Head of caudate nucleus (tissue), 42 donors: Measurements from ENCODE around the gene FGF21.
"Not testable (repeated sequence)": the region's sequence is repeated elsewhere in the genome, so short reads cannot be mapped to it uniquely, and the experiment has no call there.

Experiments used
- DNase-seq, 42 donors: peaks; one replicate each; pipeline versions ENCODE4 v3.0.0 to v3.0.0-alpha.2; 2020 to 2021; ENCODE audit warnings: mixed read lengths in 7 of 42
- intact Hi-C: fragments of 100-400 bp; cut with DNase I; formaldehyde crosslinking; loops from one replicate; pipeline ENCODE4 v1.15.0; 2022

The FGF21 gene, protein sequence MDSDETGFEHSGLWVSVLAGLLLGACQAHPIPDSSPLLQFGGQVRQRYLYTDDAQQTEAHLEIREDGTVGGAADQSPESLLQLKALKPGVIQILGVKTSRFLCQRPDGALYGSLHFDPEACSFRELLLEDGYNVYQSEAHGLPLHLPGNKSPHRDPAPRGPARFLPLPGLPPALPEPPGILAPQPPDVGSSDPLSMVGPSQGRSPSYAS

DNA sequence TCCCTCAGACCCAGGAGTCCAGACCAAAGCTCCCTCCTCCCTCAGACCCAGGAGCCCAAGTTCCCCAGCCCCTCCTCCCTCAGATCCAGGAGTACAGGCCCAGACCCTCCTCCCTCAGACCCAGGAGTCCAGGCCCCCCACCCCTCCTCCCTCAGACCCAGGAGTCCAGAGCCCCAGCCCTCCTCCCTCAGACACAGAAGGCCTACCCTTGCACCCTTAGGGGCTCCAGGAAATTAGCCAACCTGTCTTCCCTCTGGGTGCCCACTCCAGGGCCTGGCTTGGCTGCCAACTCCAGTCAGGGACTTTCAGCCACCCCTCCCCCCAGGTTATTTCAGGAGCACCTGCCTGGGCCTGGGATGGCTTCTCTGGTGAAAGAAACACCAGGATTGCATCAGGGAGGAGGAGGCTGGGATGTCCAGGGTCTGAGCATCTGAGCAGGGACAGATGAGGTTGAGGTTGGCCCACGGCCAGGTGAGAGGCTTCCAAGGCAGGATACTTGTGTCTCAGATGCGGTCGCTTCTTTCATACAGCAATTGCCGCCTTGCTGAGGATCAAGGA lies at the start of gene FGF21:
Gene FGF21, plus strand, starts transcription at position 441 of the 558 bp plus-strand sequence. CDS start 713 bp downstream, outside the sequence.
- intact Hi-C loops = no loop called here
- DNase-seq = no peak

DNA sequence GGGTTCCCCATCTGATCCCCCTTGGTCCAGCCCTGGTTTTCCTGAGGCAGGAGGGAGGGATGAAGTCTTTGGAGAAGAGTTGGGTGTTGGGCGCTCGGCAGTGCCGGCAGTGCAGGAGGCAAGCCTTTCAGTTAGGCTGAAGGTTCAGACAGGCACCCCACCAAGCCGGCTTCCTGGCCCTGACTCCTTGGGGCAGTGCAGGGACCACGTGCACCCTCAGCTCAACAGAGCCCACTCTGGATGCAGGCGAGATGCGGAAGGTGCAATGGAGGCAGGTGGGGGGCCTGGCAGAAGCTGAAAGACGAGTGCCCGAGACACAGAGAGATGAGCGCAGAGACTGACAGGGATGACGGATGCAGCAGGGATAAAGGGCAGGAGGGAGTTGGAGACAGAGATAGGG lies 46.9 kb upstream of the FGF21 start:
- no peak for DNase-seq
- intact Hi-C loops = no loop called here

DNA sequence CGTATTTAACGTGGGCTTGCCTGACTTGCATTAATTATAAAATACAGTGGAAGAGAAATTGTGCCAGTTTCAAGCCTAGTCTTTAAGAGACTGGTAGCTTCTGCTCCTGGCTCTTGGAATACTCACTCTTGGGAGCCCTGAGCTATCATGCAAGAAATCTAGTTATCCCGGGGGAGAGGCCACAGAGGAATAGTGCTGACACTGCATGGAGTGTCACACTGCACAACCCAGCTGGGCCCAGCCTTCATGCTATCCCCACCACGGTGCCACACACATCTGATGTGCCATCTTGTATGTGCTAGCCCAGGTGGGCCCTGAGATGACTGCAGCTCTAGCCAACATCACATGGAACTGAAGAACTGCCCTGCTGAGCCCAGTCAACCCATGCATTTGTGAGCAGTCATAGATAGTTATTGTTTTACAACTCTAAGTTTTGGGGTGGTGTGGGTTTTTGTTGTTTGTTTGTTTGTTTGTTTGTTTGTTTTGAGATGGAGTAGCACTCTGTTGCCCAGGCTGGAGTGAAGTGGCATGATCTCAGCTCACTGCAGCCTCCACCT lies 44.1 kb upstream of the FGF21 start:
- intact Hi-C loops = no loop called here
- DNase-seq = no peak

DNA sequence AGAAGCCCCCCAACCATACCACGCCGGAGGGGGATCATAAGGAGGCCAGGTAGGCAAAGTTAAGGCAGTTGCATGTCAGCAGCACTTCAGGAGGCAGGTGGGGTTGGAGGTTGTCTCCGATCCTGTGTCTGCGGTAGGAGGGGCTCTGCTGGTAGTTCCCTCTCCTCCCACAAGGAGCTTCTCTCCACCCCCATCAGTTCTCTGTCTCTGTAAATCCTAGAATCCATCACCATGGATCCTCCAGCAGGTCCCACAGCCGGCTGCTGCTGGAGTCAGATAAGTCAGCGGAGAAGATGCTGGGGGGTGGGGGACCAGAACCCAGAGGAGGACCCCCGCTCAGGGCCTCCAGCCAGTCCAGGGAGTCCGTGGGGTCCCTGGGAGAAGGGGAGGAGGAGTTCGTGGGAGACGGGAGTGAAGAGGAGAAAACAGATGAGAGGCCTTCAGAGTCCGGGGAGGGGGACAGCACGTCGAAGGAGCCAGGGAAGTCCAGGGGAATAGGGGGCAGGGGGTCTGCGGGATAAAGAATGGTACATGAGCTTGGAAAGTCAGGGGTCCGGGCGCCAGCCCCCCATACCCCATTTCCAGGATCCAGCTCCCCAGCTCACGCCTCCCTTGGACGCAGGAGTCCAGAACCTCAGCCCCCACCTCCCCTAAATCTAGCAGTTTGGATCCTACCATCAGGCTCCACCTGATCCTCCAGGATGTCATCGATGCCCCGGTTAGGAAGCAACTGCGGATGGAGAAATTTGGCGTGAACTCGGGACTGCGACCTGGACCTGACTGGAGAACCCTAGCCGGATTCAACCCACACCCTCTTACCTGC lies 42.1 kb upstream of the FGF21 start:
- peak in 21 of 42 donors; percentile 18 to 65 (median 48) for DNase-seq
- intact Hi-C loops = no loop called here

DNA sequence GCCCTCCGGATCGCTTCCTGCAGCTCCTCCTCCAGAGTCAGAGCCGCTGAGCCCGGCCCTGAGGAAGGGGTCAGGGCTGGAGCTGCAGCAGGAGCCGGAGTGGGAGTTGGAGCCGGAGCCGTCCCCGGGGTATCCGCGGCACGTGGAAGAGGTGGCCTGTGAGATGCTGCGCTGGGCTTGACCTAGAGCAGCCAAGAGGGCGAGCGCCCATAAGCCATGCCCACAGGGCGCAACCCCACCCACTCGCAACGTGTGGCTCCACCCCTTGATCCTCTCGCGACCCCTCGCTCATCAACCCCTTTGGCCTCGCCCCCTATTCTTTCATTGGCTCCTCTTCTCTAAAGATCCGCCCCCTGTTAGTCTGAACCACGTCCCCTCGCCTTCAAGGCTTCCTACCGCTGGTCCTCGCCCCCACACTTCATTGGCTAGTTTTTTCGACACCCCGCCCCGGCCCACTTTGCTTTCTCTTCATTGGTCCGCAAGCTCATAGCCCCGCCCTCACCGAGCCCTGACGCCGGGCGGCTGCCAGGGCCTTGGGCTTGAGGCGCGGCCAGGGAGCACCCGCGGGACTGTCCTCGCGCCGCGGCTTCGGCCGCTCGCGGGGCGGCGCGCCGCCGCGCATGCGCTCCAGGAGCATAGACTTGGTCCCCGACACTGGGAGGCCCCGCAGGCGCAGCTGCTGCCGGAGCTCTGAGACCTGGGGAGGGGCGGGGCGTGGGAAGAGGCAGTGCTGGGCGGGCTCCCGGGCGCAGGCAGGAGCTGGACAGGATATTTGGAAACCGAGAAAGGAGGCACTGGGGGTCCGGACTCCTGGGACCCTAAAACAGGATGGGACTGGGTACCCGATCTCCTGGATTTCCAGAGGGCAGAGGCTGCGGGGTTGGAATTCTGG lies 41.2 kb upstream of the FGF21 start:
- DNase-seq = peak; percentile 95 to 100 (median 99)
- intact Hi-C loops = loop anchor here (2.0 kb wide), 1 partner anchor 67 kb away; the partner anchor contains the start of gene CA11

DNA sequence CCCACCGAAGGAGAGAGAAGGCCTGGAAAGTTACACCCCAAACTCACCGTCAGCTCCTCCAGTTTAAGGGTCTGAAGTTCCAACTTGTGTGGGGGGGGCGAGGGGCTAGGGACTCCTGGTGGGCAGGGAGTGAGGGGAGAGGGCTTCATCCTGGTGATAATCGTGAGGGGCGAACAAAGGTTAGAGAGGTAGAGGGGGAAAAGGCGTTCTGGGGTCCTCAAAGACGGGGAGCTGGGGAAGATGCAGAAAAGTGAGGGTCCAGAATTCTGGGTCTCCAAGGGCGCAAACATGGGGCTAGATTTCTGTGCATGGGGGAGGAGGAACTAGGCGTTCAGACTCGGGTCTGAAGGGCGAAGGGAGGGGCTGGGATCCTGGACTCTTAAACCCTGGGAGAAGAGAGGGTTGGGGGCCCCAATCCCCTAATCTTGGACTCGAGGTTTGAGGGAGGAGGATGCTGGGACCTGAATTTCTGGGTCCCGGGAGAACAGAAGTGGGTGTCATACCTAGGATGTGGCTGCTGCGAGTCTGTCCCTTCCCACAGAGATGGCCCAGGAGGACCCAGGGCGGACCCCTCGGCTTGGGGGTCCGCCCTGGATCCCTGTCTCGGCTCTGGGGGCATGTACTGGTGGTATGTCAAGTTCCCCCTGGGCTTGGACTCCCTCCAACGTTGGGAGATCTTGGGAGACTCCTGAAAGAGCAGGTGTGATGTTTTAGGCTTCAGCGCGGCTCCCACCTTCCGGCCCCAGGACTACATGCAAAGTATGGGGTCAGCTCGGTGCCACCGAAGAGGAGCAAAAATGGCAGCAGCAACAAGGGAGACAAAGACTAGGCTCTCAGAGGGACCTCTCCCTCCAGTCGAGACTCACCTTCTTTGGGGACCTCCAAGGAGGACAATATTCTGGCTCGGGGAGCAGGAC lies 40.3 kb upstream of the FGF21 start:
- intact Hi-C loops = loop anchor here (2.0 kb wide), 1 partner anchor 68 kb away; the partner anchor contains the start of gene CA11
- DNase-seq = no peak

DNA sequence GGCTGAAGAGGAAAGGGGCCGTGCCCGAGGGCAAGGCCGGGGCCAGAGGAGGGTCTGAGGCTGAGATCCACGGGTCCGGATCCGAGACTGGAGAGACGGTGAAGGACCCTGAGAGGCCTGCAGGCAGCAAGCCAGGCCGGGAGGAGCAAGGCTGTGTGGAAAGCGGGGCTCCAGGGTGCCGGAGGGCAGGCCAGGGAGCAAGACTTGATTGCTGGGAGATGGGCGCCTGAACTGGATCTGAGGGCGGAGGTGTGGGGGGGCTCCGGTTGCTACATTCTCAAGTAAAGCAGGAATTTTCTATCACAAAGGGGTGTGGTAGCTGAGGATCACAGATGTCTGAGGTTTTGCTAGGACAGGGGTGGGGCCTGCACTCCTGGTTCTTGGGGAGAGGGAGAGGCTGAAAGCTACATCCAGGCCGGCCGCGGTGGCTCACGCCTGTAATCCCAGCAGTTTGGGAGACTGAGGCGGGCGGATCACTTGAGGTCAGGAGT lies 39.6 kb upstream of the FGF21 start:
- DNase-seq = peak in 1 of 42 donors; percentile 32
- intact Hi-C loops = loop anchor here (2.0 kb wide), 1 partner anchor 69 kb away; the partner anchor contains the start of gene CA11

DNA sequence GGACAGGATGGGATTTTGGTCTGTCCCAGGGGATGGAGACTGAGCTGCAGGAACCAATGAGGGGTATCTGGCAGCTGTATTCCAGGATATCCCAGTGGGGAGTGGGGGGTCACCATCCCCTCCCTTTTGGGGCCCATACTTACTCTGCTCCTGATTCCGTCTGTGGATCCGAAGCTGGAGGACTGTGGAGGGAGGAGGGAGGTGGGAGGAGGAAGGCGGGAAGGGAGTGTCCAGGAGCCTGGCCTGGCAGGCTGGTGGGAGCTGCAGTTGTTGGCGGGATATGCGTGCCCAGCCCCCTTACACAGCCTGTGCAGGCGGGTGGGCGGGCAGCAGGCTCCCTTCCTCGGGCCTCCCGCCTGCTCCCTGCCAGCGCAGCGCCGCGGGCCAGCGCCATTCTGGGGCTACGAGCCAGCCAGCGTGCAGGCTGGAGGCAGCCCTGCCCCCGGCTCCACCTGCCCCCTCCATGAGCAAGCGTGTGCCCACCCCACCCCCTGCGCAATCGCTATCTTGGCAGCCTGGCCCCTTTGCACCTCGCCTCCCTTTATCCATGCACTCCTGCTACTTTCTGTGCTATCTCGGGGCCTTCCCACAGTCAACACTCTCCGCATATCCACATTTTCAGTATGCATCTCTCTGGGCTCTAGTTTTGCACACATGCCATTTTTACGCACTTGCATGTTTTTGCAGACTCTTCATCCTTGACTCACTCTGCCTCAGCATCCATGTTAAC lies 38.6 kb upstream of the FGF21 start:
- intact Hi-C loops = no loop called here
- peak in 40 of 42 donors; percentile 21 to 80 (median 60) for DNase-seq

DNA sequence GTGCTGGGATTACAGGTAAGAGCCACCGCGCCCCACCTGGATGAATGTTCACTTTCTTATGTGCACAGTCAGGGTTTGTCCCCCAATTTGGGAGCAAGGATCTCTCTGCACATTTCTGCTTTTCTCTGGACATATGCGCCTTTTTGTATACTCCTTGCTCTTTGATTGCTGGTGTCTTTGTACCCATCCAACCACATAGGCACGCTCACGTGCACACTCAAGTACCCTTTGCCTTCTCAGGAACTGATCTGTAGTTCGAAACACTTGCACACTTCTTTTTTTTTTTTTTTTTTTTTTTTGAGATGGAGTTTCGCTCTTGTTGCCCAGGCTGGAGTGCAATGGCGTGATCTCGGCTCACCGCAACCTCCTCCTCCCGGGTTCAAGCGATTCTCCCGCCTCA lies 37.2 kb upstream of the FGF21 start:
- intact Hi-C loops, DNase-seq: not testable (repeated sequence)

DNA sequence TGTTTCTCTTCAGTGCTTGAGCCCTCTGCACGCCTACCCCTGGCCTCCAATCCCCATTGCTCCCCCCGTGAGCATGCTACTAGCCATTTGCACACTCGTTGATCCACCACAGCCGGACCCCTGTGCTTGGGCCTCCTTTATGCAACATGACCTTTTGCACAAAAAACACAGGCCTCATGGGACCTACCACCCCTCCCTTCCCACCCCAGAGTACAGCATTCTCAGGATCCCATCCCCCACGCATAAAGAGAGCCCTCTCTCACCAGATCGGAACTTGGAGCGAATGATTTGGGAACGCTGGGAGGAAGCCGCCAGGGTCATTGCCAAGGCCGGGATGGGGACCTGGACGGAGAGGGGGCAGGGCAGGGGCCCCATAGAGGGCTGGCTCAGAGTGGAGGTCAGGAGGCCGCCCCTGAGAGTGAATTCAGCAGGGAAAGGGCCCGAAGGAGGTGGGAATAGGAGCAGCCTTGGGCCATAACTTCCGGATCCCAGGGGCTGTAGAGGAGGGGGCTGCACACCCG lies 36.6 kb upstream of the FGF21 start:
- intact Hi-C loops = no loop called here
- no peak for DNase-seq

DNA sequence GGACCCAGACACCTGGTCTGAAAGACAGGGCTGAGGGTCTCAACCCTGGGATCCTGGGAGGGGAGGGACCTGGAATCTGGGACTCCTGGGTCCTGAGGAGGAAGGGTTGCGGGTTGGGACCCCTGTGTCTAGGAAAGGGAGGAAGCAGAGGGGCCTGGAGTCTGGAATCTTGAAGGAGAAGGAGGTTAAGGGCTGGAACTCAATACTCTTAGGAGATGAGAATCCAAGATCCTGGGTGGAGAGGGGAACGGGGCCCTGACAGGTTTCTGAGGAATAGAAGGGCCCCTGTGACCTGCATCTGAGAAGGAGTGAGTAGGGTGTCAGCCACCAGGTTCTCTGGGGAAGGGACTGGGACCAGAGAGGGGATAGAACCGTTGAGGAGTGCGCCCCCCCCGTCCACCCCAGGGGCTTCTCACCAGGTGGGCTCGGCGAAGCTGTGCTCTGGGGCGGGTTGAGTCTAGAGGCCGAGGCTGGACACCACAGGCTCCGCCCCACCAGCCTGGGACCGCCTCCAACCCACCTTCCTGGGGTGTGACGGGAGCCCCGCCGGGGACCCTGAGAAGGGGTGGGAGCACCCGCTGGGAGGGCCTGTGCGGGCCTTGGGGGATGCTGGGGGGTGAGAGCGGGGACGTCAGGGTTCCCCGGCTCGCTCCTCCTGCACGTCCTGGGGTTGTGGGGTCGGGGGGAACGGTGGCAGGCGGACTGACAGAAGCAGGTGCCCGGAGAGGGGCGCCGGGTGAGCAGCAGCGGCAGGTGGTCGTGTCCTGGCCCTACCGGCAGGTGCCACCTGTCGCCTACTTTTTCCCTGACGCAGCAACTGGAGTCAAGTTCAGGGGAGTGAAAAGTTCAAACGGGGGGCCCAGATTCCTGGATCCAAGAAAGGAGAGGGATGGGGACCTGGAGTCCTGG lies 35.8 kb upstream of the FGF21 start, which contains the start of gene MAMSTR:
Gene MAMSTR, minus strand, starts transcription at position 463 of the 909 bp plus-strand sequence. CDS start 694 bp downstream, outside the sequence.
- intact Hi-C loops = no loop called here
- no peak for DNase-seq

DNA sequence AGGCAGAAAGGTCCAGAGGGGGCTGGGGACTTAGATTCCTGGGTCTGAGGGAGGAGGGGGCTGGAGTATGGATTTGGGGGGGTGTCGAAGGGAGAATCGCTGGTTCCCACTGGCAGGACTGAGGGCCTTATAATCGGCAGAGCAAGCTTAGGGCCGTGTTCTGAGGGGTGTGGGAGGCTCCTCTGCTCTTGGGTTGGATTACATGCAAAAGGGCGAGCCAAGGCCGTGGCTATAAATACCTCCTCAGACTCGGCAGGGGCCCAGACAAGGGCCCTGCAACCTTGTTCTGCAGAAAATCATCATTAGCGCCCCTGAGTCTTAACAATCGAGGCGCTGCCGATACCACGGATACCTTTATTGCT lies 35.1 kb upstream of the FGF21 start:
- no peak for DNase-seq
- intact Hi-C loops = no loop called here

DNA sequence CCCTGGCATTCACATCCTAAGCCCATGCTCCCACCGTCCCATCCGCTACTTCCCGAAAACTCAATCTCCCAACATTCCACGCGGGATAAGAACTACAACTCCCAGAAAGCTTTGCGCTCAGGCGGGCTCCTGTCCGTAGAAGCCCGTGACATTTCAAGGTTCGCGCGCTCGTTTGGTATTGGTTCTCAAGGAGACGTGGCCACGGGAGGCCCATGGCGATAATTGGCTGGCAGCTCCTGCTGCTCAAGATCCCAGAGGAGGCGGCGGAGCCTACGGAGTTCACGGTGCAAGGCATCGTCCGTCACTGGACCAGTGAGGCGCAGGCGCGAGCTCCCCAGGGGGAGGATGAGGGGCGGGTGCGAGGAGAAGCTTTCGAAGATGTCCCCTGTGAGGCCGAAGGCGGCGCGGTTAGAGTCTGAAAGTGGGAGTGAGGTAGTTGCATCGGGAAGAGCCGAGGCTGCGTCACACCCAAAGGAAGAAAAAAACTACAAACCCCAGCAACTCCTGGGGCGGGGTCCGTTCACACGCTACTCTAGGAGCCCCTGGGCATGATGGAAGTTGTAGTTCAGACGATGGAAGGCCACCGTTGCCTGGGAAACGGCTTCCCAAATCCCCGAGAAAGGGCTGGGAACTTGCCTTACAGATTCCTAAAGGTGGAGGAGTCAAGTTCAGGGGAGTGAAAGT lies 34.6 kb upstream of the FGF21 start:
- intact Hi-C loops = no loop called here
- peak; percentile 99 to 100 (median 100) for DNase-seq

DNA sequence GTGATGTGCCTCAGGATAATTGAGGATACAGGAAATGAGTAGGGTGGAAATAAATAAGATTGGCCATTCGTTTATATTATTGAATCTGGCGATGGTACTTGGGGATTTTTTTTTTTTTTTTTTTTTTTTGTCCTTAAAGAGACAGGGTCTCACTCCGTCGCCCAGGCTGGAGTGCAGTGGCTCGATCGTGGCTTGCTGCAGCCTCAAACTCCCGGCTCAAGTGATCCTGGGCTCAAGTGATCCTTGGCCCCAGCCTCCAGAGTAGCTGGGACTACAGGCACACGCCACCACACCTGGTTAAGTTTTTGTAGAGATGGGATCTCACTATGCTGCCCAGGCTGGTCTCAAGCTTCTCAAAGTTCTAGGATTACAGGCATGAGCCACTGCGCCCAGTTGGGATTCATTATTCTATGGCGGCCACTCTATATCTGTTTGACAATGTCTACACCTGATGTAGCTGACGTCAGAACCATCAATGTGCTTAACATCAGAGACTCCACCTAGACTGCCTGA lies 33.1 kb upstream of the FGF21 start:
- DNase-seq = no peak
- intact Hi-C loops = no loop called here
